ENCODE measurements around the gene SMTNL2. TPM values are rescaled to one million over a fixed set of nuclear protein-coding genes. Genes with fewer than 3 reads are reported as not detected.

Gene SMTNL2
- 0.08 and 0.10 TPM in 2 replicates for total RNA-seq
- not detected for polyA plus RNA-seq (2012)

DNA sequence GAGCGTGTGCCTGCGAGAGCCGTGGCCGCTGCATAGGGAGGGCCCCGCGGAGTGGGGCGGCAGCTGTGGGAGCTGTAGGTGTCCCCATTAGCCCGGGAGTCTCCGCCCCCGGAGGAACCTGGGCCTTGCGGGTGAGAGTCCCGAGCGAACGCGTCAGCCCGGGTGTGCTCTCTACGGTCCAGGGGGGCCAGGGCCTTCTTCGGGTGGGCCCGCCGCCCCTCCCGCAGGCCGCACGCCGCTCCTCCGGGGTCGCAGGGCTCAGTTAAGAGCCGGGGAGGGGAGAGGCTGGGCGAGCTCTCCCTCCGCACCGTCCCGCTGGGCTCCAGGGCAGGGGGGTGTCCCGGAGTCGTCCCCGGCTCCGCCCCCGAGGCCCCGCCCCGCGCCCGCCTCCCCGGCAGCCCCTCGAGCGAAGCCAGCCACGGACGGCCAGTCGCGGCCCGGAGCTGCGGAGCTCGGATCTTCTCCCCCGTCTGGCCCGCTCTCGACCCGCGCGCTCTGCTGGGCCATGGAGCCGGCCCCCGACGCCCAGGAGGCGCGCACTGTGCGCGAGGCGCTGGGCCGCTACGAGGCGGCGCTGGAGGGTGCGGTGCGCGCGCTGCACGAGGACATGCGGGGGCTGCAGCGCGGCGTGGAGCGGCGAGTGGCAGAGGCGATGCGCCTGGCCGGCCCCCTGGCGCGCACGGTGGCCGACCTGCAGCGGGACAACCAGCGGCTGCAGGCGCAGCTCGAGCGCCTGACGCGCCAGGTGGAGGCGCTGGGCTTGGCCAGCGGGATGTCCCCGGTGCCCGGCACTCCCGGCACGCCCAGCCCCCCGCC is at the start of gene SMTNL2:
SMTNL2 (plus strand) TSS at position 429 of the 816 bp plus-strand sequence; CDS start at position 506, 77 bp downstream.
- DNase-seq (ENCODE audit: low read depth), result no peak

DNA sequence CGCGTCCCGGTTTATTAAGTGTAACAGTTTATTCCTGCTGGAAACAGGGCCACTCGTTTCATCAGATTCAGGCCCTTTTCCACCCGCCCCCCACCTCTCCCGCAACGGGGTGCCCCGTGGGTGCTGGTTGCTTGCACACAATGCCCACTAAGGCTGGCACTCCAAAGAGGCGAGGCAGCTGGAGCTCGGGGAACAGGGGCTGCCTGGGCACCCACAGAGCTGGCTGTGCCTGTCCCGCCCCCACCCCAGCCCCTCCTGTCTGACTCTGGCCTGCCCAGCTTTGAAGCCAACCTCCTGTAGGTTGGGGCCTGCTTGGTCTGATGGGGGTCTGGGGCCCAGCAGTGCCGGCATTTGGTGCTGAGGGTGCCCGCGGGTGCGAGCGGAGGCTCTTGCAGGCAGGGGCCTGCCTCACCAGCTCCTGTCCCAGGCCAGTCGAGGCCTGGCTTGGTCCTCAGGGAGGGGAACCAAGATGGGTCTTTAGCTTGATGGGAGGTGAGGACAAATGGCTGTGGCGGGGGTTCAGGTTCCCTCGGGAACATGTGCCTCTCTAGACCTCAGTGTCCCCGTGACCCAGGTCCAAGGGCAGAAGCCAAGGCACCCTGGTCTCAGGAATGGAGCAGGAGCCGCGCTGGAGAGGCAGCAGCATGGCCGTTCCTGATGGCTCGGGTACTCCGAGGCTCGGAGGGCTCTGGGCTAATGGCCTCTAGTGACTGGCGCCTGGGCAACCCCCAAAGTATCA is 49.2 kb upstream of the SMTNL2 start:
- no peak for DNase-seq (ENCODE audit: low read depth)

DNA sequence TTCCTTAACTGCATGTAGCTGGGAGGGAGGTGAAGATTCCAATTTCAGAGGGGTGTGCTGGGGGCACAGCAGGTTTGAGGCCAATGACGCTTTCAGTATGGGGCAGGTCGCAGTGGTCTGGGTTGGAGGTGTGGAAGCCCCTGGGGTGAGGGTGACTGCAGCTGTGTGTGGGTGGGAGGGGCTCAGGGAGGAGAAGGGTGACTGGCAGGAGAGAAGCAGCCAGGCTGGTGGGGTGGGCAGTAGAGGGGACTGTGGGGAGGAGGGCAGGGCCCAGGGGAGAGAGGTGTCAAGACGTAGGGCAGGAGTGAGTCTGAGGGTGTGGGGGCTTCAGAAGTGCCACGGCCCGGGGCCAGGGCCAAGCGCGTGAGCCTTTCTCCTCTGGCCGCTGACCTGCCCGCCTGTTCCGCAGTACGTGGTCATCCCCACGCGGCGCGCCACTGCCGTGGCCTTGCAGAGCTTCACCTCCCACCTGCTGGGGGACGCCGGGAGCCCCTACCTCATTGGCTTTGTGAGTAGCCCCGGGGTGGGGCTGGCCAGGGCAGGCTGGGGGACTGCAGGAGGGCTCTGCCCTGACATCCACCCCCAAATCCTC is 48.6 kb upstream of the SMTNL2 start:
- no peak for DNase-seq (ENCODE audit: low read depth)

DNA sequence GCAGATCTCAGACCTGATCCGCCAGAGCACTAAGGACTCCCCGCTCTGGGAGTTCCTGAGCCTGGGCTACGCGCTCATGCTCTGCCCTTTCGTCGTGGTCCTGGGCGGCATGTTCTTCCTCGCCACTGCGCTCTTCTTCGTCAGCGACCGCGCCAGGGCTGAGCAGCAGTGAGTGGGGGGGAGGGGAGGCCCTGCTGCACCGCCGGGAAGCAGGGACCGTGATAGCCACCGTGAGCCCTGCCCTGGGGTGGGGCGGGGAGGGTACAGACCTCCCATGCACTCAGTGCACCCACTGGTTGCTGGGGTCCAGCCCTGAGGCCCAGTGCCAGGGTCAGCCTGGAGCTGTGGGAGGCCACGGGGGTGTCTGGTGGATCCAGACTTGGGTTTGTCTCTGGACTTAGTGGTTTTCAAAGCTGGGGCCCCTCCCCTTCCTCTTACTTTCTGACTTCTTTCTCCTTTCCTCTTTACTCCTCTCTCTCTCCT is 48.0 kb upstream of the SMTNL2 start:
- DNase-seq (ENCODE audit: low read depth), result no peak

DNA sequence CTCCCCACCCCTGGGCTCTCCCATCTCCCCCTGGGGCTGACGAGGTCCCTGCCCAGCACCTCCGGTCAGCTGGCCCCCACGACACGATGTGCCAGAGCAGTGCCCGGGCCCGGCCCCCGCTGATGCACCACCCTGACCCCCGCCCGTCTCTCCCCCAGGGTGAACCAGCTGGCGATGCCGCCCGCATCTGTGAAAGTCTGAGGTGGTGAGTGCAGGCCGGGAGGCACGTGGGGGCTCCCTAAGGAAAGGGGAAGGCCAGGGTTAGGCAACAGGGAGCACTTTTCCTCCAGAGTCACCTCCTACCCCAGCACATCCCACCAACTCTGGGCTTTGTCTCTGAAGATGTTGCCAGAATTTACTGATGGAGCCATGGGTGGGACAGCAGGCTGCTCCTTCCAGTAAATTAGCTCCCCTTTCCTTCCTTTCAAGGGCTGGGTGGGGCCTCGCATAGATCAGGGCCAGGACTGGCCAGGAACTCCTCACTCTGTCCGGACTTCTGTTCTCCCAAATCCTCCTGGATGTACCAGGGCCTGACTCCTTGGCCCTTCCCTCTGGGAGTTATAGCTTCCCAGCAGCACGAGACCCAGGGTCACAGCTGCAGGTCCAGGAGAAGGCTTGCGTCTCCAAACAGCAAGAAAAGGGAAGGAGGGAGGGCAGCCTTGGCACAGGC is 47.5 kb upstream of the SMTNL2 start:
- DNase-seq (ENCODE audit: low read depth), result no peak

DNA sequence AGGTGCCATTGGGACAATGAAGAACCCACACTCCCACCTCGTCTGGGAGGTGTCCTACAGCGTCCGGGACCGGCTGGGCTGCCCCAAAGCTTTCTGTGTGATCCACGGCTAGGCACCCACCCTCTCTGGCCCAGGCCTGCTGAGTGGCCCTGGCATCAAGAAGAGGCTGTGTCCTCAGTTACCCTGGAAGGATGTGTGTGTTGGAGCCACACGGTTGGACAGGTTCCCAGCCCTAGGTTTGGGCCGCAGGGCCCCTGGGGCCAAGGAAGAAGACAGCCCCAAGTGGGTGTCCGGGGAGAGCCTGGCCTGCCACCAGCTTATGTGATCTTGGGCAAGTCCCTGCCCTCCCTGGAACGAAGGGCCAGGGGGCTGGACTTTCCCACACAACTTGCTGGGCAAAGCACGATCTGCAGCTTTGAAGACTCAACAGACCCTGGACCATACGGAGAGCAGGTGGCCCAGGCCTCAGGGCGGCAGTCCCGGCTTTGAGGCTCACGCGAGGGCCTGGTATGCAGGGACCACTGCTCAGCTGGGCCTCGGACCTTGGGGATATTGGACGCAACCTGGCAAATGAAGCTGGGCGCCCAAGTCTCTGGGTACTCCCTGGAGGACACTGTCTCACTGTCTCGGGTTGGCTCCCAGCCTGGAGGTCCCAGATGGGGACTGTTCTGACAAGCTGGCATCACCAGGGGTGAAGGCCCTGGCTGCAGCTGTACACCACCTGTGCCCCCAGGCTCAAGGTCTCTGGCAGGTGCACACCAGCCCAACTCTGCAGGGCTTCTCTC is 46.7 kb upstream of the SMTNL2 start:
- DNase-seq (ENCODE audit: low read depth), result no peak

DNA sequence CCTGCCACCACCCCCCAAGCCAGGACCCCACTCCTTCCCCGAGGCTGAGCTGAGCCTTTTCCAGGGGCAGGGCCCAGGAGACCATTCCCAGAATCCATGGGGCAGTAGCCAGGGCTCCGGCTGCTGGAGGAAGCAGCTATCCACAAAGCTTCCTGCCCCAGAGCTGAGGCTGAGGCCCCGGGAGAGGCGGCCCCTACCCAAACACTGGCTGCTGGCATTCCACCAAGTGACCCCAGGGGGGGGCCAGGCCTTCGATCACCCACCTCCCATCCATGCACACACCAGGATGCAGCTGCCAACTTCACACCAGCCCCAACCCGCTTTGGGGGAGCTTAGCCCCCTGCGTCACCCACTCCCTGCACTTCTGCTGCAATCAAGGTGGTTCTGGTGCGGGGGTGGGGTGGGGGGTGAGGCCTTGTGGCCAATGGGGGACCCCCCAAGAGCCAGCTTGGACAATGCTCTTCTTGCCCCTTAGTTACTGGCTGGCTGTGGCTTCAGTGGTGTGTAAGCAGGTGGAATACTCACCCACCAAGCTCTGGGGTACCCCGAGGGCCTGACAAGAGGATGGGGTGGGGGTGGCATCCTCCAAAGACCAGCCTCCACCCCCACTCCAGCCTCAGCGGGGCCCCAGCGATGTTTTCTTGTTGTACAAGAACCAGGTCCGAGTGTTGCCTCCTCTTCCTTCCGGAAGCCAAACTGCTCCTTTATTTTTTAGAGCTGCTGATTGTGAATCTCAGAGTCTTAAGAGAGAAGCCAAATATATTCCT is 45.9 kb upstream of the SMTNL2 start:
- DNase-seq (ENCODE audit: low read depth), result no peak

DNA sequence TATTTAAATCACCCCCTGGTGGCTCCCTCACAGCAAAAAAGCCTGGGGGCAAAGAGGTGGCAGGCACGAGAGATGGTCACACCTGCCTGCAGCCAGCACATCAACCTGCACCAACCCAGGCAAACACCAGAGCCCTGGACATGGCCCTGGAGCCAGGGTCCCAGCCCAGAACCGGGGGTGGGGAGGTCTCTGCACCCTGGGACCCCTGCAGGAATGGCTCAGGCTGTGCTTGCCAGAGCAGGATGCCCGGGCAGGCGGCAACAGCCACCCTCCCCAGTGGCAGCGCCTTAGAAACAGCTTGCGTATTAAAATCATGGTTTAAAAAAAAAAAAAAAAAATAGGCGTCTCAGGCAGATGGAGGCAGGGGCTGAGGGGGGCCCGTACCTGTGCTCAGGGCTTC is 45.3 kb upstream of the SMTNL2 start:
- no peak for DNase-seq (ENCODE audit: low read depth)

DNA sequence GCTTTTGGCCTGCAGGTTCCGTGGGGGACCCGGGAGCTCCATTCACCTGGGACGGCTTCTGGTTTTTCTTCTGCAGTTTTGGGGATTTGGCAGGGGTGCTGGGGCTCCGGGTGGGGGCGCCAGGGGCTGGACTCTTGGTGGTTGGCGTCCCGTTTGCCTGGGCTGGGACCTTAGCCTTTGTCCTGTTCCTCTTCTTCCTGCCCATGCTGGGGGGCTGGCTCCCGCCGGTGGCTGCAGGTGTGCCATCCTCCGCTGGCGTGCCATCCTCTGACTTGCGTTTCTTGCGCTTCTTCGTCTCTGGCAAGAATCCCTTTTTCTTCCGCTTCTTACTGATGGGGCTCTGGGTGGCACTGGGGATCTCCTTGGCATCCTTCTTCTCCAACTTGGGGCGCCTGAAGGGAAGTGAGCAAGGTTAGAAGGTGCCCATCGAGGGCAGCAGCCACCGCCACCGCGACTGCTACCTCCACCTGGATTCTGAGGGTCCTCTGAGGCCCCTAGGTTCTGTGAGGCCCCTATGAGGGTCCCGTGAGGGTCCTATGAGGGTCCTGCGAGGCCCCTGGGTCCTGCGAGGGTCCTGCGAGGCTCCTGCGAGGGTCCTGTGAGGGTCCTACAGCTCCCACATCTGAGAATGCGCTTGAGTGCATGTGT is 44.6 kb upstream of the SMTNL2 start:
- no peak for DNase-seq (ENCODE audit: low read depth)

DNA sequence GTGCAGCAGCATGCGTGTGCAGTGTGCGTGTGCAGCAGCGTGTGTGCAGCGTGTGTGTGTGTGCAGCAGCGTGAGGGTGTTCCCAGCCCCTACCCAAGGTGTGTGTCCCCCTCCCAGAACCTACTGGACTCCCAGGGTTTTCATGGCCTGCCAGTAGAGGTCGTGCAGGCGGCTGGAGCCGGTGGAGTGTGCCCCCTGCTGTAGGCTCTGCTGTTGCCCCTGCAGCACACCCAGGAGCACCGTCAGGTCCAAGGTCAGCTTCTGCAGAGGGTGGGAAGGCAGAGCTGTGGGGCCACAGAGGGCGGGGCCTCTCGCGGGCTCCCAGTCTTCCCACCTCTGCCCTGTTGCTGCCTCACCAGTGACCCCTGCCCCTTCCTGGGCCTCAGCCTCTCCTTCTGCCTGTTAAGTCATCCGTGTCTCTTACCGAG is 44.1 kb upstream of the SMTNL2 start:
- no peak for DNase-seq (ENCODE audit: low read depth)

DNA sequence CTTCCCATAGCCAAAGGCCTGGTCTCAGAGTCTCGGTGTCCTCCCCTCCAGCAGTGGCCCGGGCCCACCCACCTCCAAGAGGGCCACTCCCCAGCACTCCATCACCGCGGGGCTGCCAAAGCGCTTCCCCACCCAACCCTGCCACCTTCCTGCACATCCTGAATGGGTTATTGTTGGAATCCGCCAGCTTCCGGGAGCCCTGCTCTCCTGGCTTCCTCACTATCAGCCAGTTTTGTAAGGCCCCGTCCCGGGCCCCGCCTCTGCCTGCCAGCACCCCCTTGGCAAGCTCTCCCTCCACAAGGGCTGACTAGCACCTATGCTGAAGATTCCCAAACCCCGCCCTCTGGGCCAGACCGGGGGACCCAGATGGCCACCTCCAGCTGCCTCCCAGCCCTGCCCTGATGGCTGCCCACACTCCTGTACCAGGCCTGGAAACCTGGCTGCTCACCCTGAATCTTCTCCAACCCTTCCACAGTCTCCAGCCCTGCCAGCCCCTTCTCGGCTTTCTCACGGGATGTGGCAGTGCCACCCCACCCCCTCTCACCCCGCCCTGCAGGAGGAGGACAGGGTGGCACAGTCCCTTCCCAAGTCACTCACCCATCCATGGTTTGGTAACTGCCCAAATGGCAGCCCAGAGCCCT is 43.5 kb upstream of the SMTNL2 start:
- DNase-seq (ENCODE audit: low read depth), result no peak

DNA sequence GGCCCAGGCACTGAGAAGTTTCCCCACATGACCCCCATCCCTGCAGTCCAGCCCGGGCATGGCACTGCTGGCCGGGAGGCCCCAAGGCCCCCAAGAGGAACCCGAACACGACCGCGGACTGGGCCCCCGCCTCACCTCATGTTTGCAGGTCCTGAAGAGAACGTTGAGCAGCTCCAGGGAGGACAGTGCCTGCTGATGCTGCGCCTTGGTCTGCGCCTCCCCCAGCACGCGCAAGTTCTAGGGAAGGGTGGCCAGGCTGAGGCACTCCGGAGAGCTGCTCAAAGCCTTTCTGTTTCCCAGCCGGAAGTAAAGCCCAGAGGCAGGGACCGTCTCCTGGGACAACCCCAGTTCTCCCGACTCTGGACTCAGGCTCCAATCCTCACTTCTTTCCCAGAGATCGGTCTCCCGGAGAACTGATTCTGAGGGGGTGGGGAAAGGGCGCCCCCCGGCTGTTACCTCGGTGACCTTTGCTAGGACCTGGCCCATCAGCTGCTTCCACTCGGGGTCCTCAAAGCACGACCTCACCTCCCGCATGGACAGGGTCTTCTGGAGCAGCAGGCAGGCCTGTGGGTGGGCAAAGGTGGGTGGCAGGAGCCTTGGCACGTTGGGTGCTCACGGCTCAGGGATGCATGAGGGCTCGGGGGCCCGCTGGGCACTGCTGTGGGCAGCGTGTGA is 42.9 kb upstream of the SMTNL2 start:
- no peak for DNase-seq (ENCODE audit: low read depth)

DNA sequence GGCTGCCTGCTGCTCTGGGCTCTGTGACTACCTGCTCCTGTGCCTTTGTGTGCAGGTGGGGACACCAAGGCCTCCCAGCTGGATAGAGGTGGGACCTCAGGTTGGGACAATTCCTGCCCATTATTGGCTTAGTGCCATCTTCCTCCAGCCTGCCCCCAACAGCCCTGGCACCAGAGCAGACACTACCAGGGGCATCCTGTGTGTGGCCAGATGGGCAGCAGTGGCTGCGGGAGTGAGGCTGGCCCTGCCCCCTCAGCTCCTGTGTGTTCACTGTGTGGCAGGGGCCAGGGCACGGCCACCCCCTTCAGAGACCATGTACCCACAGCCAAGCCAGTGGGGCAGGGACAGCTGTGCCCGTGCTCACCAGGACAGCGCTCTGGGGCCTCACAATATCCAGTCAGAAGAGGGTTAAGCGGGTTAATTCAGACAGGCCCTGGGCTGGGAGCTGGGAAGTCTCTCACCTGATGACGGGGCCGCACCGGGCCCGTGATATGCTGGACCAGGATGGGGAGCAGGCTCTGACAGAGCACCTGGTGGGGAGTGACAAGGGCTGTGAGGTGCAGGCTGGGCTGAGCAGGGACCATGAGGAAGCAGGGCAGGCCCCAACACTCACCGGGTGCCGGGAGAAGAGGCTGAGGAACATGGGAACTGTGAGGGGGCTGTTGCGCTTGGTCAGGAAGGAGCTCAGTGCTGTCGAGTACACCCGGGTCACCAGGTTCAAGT is 42.2 kb upstream of the SMTNL2 start:
- DNase-seq (ENCODE audit: low read depth), result no peak

DNA sequence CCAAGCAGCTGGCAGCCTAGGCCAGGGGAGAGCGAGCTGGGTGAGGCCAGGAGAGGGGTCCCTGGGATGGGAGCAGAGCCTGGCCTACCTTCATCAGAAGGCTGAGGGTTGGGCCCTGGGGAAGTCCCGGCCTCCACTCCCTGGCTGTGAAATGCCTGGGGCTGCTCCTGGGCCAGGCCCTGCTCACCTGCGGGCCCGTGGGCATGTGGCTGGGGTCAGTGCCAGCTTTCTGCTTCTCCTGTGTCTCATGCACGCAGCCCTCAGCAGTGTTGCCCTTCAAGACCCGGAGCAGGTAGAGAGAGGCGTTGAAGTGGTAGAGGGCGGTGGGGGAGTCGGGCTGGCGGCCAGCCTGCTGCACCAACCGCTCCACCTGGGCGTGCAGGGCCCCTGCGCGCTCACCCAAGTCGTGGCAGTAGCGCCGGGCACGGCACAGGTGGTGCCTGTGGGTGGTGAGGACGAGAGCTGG is 41.6 kb upstream of the SMTNL2 start:
- DNase-seq (ENCODE audit: low read depth), result no peak

DNA sequence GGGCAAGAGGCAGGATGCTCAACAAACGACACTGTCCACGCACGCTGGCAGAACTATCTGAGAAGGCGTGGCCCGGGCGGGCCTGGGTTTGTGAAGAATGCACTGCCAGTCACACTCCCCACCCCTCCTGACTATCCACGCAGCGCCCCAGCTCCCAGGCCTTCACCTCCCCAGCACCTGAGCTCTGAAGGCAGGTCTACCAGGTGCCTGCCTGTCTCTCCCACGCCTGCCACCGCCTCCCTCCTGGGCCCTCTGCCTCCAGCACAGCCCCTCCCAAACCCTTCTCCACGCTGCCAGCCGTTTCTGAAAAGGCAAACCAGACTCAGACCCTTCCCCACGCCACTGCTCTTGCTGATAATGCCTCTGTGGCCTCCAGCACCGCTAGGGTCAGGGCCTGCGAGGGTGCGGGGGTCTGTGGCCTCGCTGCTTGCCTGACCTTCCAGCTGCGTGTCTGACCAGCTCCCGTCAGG is 40.7 kb upstream of the SMTNL2 start:
- DNase-seq (ENCODE audit: low read depth), result no peak

DNA sequence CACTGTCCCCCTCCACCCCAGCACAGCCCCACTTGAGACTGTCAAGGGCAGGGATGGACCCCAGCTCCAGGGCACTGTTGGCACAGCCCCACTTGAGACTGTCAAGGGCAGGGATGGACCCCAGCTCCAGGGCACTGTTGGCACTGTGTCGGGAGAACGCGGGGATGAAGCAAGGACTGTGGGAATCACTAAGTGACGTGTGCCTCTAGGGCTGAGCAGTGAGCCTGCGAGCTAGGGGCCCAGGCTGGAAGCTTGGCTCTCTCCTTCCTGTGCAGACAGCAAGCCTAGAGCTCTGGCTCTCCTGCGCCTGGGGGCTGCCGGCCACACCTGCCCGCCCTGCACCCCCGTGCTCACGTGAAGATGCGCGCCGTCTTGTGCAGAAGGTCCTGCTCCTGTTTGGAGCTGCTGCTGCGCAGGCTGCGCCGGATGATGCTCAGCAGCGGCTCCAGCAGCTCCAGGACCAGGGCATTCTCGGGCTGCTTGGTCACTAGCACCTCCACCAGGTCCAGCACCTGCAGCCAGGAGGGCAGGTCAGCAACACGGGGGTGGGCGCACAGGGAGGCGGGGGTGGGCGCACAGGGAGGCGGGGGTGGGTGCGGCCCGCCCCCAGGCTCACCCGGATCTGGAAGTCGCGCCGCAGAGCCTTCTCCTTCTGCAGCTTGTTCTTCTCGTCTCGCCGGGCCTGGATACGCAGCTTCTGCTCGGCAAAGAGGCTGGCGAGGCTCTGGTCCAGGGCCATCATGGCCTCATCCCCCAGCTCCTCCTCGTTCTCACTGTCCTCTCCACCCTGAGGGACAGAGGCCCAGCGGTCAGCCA is 40.0 kb upstream of the SMTNL2 start:
- DNase-seq (ENCODE audit: low read depth), result no peak

DNA sequence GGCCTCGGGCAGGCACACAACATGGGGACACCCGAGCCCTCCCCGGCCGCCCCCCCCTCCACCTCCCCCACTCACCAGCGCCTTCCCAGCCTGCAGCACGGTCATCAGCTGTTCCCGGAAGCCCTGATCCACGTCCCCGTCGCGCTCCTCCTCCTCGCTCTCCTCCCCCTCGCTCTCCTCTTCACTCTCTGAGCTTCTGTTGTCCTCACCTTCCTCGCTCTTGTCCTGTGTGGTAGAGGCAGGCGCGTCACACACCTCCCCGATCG is 39.4 kb upstream of the SMTNL2 start:
- no peak for DNase-seq (ENCODE audit: low read depth)
